A549 (cell line): ENCODE measurements around the gene ACAD8.

Experiments
- EP300 ChIP-seq, 2 experiments: fragments of >200 bp; sonication (Bioruptor Twin); formaldehyde crosslinking; IDR thresholded peaks; 2 replicates in 1 of 2; 3 replicates in 1 of 2; pipeline ENCODE4 v1.6.1; 2016 to 2017
- TF ChIP-seq, protein P1 (sequence below): fragments of >200 bp; sonication (Bioruptor Twin); formaldehyde crosslinking; IDR thresholded peaks from 3 replicates; pipeline ENCODE4 v1.5.1; 2016

DNA sequence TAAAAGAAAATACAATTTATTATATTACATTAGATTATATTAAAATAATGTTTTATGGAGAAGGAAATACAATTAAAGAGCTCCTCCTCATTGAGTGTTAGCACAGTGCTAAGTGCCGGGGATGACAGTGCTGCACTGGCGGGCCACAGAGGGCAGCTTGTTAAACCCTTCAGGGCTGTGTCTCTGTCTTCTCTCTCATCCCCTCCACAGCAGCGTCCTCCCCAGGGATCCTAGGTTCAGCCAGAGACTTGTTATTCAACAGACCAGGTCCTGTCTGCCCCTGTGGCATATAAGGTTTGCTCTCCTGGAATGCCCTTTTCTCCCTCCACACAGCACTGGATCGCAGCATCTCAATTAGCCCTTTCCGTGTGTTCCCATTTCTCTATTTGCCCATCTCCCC lies 14.4 kb upstream of the ACAD8 start:
- TF ChIP-seq EP300 (IDR thresholded peaks at IDR 0.05): no peak
- TF ChIP-seq, protein P1, sequence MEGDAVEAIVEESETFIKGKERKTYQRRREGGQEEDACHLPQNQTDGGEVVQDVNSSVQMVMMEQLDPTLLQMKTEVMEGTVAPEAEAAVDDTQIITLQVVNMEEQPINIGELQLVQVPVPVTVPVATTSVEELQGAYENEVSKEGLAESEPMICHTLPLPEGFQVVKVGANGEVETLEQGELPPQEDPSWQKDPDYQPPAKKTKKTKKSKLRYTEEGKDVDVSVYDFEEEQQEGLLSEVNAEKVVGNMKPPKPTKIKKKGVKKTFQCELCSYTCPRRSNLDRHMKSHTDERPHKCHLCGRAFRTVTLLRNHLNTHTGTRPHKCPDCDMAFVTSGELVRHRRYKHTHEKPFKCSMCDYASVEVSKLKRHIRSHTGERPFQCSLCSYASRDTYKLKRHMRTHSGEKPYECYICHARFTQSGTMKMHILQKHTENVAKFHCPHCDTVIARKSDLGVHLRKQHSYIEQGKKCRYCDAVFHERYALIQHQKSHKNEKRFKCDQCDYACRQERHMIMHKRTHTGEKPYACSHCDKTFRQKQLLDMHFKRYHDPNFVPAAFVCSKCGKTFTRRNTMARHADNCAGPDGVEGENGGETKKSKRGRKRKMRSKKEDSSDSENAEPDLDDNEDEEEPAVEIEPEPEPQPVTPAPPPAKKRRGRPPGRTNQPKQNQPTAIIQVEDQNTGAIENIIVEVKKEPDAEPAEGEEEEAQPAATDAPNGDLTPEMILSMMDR: no peak
